ENCODE data around the gene TRIM38.

TRIM38 gene

DNA sequence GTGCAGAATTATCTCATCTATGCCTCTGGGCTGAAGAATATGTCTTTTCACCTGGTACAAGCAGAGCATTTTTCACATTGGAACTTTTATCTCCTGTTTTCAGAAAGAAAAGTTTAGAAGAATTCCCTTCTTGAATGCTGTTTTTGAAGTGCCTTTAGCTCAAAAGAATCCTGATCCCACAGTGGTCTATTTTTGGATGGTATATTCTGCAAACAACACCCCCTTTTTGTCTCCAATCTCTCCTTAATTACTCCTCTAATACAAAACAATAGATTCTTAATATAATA is 66.9 kb downstream of the TRIM38 start:
- H3K36me3 ChIP-seq (ENCODE audit: control insufficient read depth, insufficient read depth, low read length): no peaks in the 10 kb centered on the region
- H3K27me3 ChIP-seq (ENCODE audit: control insufficient read depth, insufficient read depth, low read length): no peaks in the 10 kb centered on the region
- peak overlapping the region; percentile 73; the same call in 1 of the 2 replicates for H3K4me3 ChIP-seq (ENCODE audit: low read depth, low read length)
- H3K4me1 ChIP-seq (ENCODE audit: control insufficient read depth, insufficient read depth, low read length): peaks cover 46% of the 10 kb centered on the region
- H3K9ac ChIP-seq (ENCODE audit: low read length): peak overlapping the region; percentile 94
- H3K27ac ChIP-seq (ENCODE audit: low read depth, low read length): peak overlapping the region; percentile 96
- no peaks in the 10 kb centered on the region for H3K9me3 ChIP-seq (ENCODE audit: control insufficient read depth, insufficient read depth, low read depth, low read length)

DNA sequence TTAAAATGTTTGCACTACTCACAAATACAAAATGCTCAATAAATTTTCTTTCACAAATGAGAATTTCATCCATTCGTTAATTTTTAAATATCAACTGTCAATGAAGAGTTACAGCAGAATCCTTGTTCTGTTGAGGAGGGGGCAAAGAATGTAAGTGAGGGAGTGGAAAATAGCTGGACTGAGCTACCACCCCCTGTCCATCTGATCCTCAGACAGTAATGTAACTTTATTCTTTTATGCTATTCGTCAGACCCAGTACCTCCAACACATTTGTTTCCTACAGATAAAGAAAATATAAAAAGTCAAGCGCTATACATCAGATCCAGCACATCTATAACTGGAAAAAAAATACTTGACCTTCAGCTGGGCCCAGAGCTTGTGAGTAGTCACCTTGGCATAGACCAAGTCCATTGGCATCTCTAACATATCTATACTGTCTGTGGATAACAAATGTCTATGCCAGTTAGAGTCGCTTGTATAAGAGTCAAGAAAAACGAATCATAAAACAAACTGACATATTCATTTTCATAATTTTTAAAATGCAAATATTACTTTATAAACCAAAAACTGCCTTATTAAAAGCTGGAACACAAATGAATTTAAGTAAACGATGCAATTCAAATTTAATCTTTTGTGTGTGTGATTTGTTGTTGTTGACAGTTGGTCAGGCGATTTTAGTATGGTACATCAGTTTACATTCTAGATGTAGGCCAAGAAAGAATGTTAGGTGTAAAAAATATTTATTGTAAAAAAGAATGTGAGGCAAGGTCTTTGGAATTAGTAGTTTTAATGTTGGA is 67.5 kb downstream of the TRIM38 start:
- Histone ChIP-seq H3K36me3 (ENCODE audit: control insufficient read depth, insufficient read depth, low read length) (no peaks in the 10 kb centered on the region), H3K9me3 (ENCODE audit: control insufficient read depth, insufficient read depth, low read depth, low read length) (no peaks in the 10 kb centered on the region), H3K27me3 (ENCODE audit: control insufficient read depth, insufficient read depth, low read length) (no peaks in the 10 kb centered on the region), H3K4me1 (ENCODE audit: control insufficient read depth, insufficient read depth, low read length) (peaks cover 49% of the 10 kb centered on the region), H3K9ac (ENCODE audit: low read length) (peak overlapping the region; percentile 69), H3K27ac (ENCODE audit: low read depth, low read length) (peak overlapping the region; percentile 96; the same call in 1 of the 2 replicates), H3K4me3 (ENCODE audit: low read depth, low read length) (peak overlapping the region; percentile 73; the same call in 1 of the 2 replicates)

DNA sequence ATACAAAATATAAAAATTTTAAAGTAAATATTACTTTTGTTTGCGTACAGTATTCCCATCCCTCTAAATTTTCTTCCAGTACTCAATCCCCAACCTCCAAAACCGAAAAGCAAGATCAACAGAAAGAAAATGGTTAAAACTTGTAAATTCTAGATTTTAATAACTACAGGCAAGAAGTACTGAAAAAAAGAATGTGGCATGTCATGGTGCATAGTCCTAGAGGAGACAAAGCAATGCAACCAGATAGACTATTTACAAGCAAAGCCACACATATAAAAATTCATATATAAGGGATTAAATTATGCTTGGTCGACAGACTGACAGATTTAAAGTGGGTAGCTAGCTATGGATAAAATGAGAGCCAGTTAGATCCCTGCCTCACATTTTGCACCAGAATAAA is 68.1 kb downstream of the TRIM38 start:
- Histone ChIP-seq H3K36me3 (ENCODE audit: control insufficient read depth, insufficient read depth, low read length) (no peaks in the 10 kb centered on the region), H3K27me3 (ENCODE audit: control insufficient read depth, insufficient read depth, low read length) (no peaks in the 10 kb centered on the region), H3K9ac (ENCODE audit: low read length) (peak overlapping the region; percentile 57), H3K4me3 (ENCODE audit: low read depth, low read length) (peak overlapping the region; percentile 73), H3K4me1 (ENCODE audit: control insufficient read depth, insufficient read depth, low read length) (peaks cover 48% of the 10 kb centered on the region), H3K9me3 (ENCODE audit: control insufficient read depth, insufficient read depth, low read depth, low read length) (no peaks in the 10 kb centered on the region), H3K27ac (ENCODE audit: low read depth, low read length) (no peak overlapping the region)

DNA sequence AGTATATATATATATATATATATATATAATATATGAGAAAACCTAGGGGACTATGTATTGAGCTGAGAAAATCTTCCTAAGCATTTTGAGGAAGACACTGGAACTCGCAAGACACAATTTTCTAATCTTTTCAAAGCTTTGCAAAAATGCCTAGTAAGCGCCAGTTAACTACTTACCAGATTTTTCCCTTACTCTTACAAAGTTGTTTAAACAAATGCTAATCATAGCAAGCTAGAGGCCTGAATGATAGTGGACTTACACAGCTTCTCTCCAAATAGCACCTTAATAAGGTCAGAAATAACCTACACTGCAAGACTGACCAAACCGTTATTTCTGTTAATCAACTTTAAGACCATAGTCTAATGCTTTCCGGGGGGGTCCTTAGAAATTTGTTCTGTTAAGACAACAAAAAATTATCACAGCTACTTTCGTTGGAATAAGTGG is 68.6 kb downstream of the TRIM38 start:
- Histone ChIP-seq H3K27me3 (ENCODE audit: control insufficient read depth, insufficient read depth, low read length) (no peaks in the 10 kb centered on the region), H3K27ac (ENCODE audit: low read depth, low read length) (peak overlapping the region; percentile 88), H3K9me3 (ENCODE audit: control insufficient read depth, insufficient read depth, low read depth, low read length) (no peaks in the 10 kb centered on the region), H3K9ac (ENCODE audit: low read length) (peak overlapping the region; percentile 95), H3K4me3 (ENCODE audit: low read depth, low read length) (peak overlapping the region; percentile 73), H3K36me3 (ENCODE audit: control insufficient read depth, insufficient read depth, low read length) (no peaks in the 10 kb centered on the region), H3K4me1 (ENCODE audit: control insufficient read depth, insufficient read depth, low read length) (peaks cover 44% of the 10 kb centered on the region)

DNA sequence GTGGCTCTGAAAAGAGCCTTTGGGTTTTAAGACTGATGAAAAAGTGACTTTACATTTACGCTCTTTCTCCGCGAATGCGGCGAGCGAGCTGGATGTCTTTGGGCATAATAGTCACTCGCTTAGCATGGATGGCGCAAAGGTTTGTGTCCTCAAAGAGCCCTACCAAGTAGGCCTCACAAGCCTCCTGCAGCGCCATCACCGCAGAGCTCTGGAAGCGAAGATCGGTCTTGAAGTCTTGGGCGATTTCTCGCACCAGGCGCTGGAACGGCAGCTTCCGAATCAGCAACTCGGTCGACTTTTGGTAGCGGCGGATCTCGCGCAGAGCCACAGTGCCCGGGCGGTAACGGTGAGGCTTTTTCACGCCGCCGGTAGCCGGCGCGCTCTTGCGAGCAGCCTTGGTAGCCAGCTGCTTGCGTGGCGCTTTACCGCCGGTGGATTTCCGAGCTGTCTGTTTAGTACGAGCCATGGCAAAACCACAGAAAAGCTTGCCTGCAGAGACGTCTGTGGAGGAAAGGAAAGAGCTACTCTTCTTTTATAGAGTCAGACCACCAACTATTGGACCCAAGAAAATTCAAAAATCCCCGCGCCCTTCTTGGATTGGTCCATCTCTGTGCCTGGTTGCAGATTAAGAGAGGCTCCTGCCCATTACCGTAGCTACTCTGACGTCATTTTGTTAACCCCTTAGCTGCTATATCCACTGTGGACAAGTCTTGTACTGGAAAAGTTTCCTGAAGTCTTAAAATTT is 69.2 kb downstream of the TRIM38 start:
- Histone ChIP-seq H3K9ac (ENCODE audit: low read length) (peak overlapping the region; percentile 95), H3K27ac (ENCODE audit: low read depth, low read length) (peak overlapping the region; percentile 93), H3K36me3 (ENCODE audit: control insufficient read depth, insufficient read depth, low read length) (no peaks in the 10 kb centered on the region), H3K4me3 (ENCODE audit: low read depth, low read length) (peak overlapping the region; percentile 73), H3K27me3 (ENCODE audit: control insufficient read depth, insufficient read depth, low read length) (no peaks in the 10 kb centered on the region), H3K4me1 (ENCODE audit: control insufficient read depth, insufficient read depth, low read length) (peaks cover 44% of the 10 kb centered on the region), H3K9me3 (ENCODE audit: control insufficient read depth, insufficient read depth, low read depth, low read length) (no peaks in the 10 kb centered on the region)

DNA sequence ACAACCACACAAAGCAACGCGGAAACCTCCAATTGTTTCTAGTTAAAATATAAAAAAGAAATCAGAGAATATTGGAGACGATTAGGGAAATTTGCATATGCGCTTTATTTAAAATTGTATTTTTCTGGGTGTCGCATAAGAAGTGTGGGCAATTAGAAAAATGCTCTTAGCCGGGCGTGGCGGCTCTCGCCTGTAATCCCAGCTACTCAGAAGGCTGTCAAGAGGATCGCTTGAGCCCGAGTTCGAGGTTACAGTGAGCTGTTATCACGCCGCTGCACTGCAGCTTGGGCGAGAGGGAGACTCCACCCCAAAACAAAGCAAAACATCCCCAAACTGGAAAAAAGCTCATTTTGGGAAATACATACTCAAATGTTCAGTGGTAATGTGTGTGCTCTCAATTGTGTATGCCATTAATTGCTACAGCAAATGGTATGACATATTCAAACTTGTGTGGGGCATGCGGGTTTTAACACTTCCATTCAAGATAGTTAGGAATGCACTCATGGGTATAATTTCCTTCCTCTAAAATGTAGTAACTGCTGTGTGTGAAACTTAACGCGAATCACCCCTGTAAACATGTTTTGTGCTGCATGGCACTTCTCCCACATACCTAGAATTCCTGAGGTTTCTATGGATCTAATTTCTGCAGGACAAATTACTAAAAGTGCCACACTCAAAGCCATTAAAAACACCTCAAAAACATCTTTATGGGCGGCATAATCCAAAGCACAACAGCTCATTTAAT is 69.9 kb downstream of the TRIM38 start:
- peak overlapping the region; percentile 93 for H3K27ac ChIP-seq (ENCODE audit: low read depth, low read length)
- no peaks in the 10 kb centered on the region for H3K27me3 ChIP-seq (ENCODE audit: control insufficient read depth, insufficient read depth, low read length)
- H3K9me3 ChIP-seq (ENCODE audit: control insufficient read depth, insufficient read depth, low read depth, low read length): no peaks in the 10 kb centered on the region
- H3K4me3 ChIP-seq (ENCODE audit: low read depth, low read length): peak overlapping the region; percentile 73
- peak overlapping the region; percentile 95 for H3K9ac ChIP-seq (ENCODE audit: low read length)
- H3K36me3 ChIP-seq (ENCODE audit: control insufficient read depth, insufficient read depth, low read length): no peaks in the 10 kb centered on the region
- peaks cover 42% of the 10 kb centered on the region for H3K4me1 ChIP-seq (ENCODE audit: control insufficient read depth, insufficient read depth, low read length)

DNA sequence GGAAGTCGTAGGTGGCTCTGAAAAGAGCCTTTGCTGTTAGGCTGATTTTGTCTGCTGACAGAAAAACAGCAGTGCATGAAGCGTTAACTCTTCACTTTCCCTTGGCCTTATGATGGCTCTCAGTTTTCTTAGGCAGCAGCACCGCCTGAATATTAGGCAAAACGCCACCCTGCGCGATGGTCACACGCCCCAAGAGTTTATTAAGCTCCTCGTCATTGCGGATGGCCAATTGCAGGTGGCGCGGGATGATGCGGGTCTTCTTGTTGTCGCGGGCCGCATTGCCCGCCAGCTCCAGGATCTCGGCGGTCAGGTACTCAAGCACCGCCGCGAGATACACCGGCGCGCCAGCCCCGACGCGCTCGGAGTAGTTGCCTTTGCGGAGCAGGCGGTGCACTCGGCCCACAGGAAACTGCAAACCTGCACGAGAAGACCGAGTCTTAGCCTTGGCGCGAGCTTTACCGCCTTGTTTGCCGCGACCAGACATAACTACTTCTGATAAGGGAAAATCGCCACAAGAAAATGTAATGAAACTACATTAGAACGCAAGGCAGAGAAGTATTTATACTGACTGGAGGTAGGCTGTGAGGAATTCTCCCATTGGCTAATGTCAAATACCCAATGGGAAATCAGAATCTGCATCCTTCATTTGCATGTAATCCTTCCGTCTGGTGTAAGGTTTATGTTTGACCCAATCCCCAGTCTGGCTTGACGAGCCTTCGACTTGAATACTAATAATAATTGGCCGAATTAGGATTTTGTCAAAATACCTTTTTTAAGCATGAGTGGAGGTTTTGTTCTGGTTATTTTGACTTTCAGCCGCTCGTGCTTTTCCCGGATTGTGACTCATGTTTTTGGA is 70.7 kb downstream of the TRIM38 start:
- peak overlapping the region; percentile 93 for H3K27ac ChIP-seq (ENCODE audit: low read depth, low read length)
- no peaks in the 10 kb centered on the region for H3K9me3 ChIP-seq (ENCODE audit: control insufficient read depth, insufficient read depth, low read depth, low read length)
- no peaks in the 10 kb centered on the region for H3K27me3 ChIP-seq (ENCODE audit: control insufficient read depth, insufficient read depth, low read length)
- peaks cover 34% of the 10 kb centered on the region for H3K4me1 ChIP-seq (ENCODE audit: control insufficient read depth, insufficient read depth, low read length)
- peak overlapping the region; percentile 73 for H3K4me3 ChIP-seq (ENCODE audit: low read depth, low read length)
- no peaks in the 10 kb centered on the region for H3K36me3 ChIP-seq (ENCODE audit: control insufficient read depth, insufficient read depth, low read length)
- peak overlapping the region; percentile 95 for H3K9ac ChIP-seq (ENCODE audit: low read length)

DNA sequence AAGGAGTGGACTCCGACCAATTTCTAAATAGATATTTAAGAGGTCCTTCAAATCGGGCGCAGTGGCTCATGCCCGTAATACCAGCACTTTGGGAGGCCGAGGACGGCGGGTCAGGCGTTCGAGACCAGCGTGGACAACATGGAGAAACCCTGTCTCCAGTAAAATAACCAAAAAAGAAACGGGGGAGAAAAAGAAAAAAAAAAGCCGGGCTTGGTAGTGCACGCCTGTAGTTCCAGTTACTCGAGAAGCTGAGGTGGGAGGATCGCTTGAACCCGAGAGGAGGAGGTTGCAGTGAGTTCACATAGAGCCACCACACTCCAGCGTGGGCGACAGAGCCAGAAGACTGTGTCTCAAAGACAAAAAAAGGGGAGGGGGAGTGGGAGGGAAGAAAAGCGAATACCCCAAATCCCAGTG is 71.3 kb downstream of the TRIM38 start:
- H3K9me3 ChIP-seq (ENCODE audit: control insufficient read depth, insufficient read depth, low read depth, low read length): no peaks in the 10 kb centered on the region
- peak overlapping the region; percentile 93 for H3K27ac ChIP-seq (ENCODE audit: low read depth, low read length)
- H3K4me1 ChIP-seq (ENCODE audit: control insufficient read depth, insufficient read depth, low read length): peaks cover 29% of the 10 kb centered on the region
- H3K27me3 ChIP-seq (ENCODE audit: control insufficient read depth, insufficient read depth, low read length): no peaks in the 10 kb centered on the region
- H3K9ac ChIP-seq (ENCODE audit: low read length): peak overlapping the region; percentile 95
- peak overlapping the region; percentile 73 for H3K4me3 ChIP-seq (ENCODE audit: low read depth, low read length)
- no peaks in the 10 kb centered on the region for H3K36me3 ChIP-seq (ENCODE audit: control insufficient read depth, insufficient read depth, low read length)

DNA sequence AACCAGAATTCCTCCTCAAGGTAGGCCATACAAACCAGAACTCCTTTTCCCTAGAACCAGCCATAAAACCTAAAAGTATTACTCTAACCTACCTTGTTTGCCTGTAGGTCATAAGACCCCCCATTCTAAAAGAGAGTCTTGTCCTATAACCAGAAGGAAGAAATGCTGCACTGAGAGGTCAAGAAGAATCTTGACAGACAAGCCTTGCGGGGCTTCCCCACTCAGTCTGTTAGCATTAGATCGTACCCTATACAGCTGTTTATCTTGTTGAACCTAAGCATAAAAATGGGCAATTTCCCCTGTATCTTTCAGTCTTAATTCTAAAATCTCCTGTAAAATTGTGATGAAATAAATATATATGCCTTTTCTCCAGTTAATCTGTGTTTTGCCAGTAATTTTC is 72.3 kb downstream of the TRIM38 start:
- Histone ChIP-seq H3K36me3 (ENCODE audit: control insufficient read depth, insufficient read depth, low read length) (no peaks in the 10 kb centered on the region), H3K9me3 (ENCODE audit: control insufficient read depth, insufficient read depth, low read depth, low read length) (no peaks in the 10 kb centered on the region), H3K27ac (ENCODE audit: low read depth, low read length) (peak overlapping the region; percentile 93), H3K4me3 (ENCODE audit: low read depth, low read length) (peak overlapping the region; percentile 73; the same call in 1 of the 2 replicates), H3K9ac (ENCODE audit: low read length) (peak overlapping the region; percentile 95), H3K27me3 (ENCODE audit: control insufficient read depth, insufficient read depth, low read length) (no peaks in the 10 kb centered on the region), H3K4me1 (ENCODE audit: control insufficient read depth, insufficient read depth, low read length) (peaks cover 20% of the 10 kb centered on the region)
